Pulmonary artery endothelial cell (primary cell): ENCODE measurements around the gene ERC1. TPM values are rescaled to one million over a fixed set of nuclear protein-coding genes. Genes with fewer than 3 reads are reported as not detected.

Experiments used
- DNase-seq: peaks from one replicate; pipeline ENCODE4 v3.0.0-alpha.2; 2011; ENCODE audit warnings: low read depth, low spot score
- total RNA-seq: library from RNA; depleted of rRNA; stranded (reverse); fragments of >200 nt; gene quantifications from 2 replicates; pipeline ENCODE4 v1.2.3, GENCODE V29; 2014

Gene ERC1
- total RNA-seq, 1 donor from 2014 or later: 24.1 TPM

- DNase-seq: no peak
Observed at GRCh38 chr12:1504895-1505311, 513.9 kb downstream of the ERC1 start.

GRCh38 chr12:1505576-1505975, 514.6 kb downstream of the ERC1 start:
- no peak for DNase-seq

GRCh38 chr12:1507308-1507707, 516.3 kb downstream of the ERC1 start:
- no peak for DNase-seq

- no peak for DNase-seq
Observed at GRCh38 chr12:1509413-1510052, 518.5 kb downstream of the ERC1 start.

GRCh38 chr12:1510056-1510812, 519.2 kb downstream of the ERC1 start:
- DNase-seq: no peak

GRCh38 chr12:1515010-1515409, 524.0 kb downstream of the ERC1 start:
- DNase-seq: no peak

GRCh38 chr12:1515428-1515827, 524.4 kb downstream of the ERC1 start:
- no peak for DNase-seq

GRCh38 chr12:1517007-1517406, 526.0 kb downstream of the ERC1 start:
- no peak for DNase-seq

- DNase-seq: no peak
Observed at GRCh38 chr12:1517734-1518525, 526.9 kb downstream of the ERC1 start.

GRCh38 chr12:1518591-1519516, 527.8 kb downstream of the ERC1 start:
- DNase-seq: no peak

GRCh38 chr12:1519642-1520041, 528.6 kb downstream of the ERC1 start:
- no peak for DNase-seq

GRCh38 chr12:1523046-1523445, 532.0 kb downstream of the ERC1 start:
- DNase-seq: no peak

- DNase-seq: no peak
Observed at GRCh38 chr12:1523558-1524050, 532.6 kb downstream of the ERC1 start.

- DNase-seq: no peak
Observed at GRCh38 chr12:1525858-1526257, 534.8 kb downstream of the ERC1 start.

GRCh38 chr12:1527789-1528188, 536.8 kb downstream of the ERC1 start:
- no peak for DNase-seq

- no peak for DNase-seq
Observed at GRCh38 chr12:1528791-1529190, 537.8 kb downstream of the ERC1 start.

GRCh38 chr12:1529228-1529861, 538.3 kb downstream of the ERC1 start:
- DNase-seq: no peak

- no peak for DNase-seq
Observed at GRCh38 chr12:1529862-1530591, 539.0 kb downstream of the ERC1 start.

- DNase-seq: no peak
Observed at GRCh38 chr12:1530592-1531152, 539.6 kb downstream of the ERC1 start.
